Sciatic nerve (tissue), 2 donors: ENCODE results near the gene AGMO. TPM values are rescaled to one million over a fixed set of nuclear protein-coding genes. Genes with fewer than 3 reads are reported as not detected.

Source experiments
- ATAC-seq: fragments of 200-7000 bp; cut with Tn5 transposase; one replicate; pipeline ENCODE4 v1.9.1; 2020; ENCODE audit warnings: mild to moderate bottlenecking, moderate library complexity
- DNase-seq: peaks from one replicate; pipeline ENCODE4 v3.0.0-alpha.2; 2020; ENCODE audit warnings: low spot score
- intact Hi-C: fragments of 100-400 bp; cut with DNase I; formaldehyde crosslinking; loops from one replicate; pipeline ENCODE4 v1.14.2; 2022
- total RNA-seq: library from RNA; stranded (reverse); fragmentation: NEBNext Ultra II Directional; extraction: Animal tissue kit (Norgen Biotek cat#: 25700); gene quantifications from one replicate; pipeline ENCODE4 v1.2.1, GENCODE V29; 2021
- donor health status: DM: no; HTN: no; CAD: no.
- donor health status: DM: no; HTN: no; CAD: no.

The AGMO gene
- total RNA-seq, 1 donor from 2014 or later = 6.9 TPM

- ATAC-seq = no peak
- no peak for DNase-seq
Measured at GRCh38 chr7:15214976-15215375, 346.8 kb downstream of the AGMO start.

GRCh38 chr7:15213093-15213492, 348.7 kb downstream of the AGMO start:
- intact Hi-C loops = no loop called here
- DNase-seq (no peak), ATAC-seq (no peak)

More at GRCh38 chr7:15214976-15215375, 346.8 kb downstream of the AGMO start:
- intact Hi-C loops = no loop called here

- intact Hi-C loops = no loop called here
- DNase-seq = no peak
- no peak for ATAC-seq
Measured at GRCh38 chr7:15209429-15209828, 352.4 kb downstream of the AGMO start.

GRCh38 chr7:15204421-15204820, 357.4 kb downstream of the AGMO start:
- ATAC-seq = no peak
- intact Hi-C loops = no loop called here
- no peak for DNase-seq

- DNase-seq = no peak
- intact Hi-C loops = no loop called here
- no peak for ATAC-seq
Measured at GRCh38 chr7:15199482-15199881, 362.3 kb downstream of the AGMO start.

GRCh38 chr7:15197042-15197977, 364.5 kb downstream of the AGMO start:
- intact Hi-C loops = no loop called here
- ATAC-seq (no peak), DNase-seq (no peak)

- no peak for ATAC-seq
- intact Hi-C loops = no loop called here
Measured at GRCh38 chr7:15178065-15178464, 383.8 kb downstream of the AGMO start.

GRCh38 chr7:15176089-15176488, 385.7 kb downstream of the AGMO start:
- intact Hi-C loops = no loop called here
- no peak for ATAC-seq
- DNase-seq = no peak

More at GRCh38 chr7:15178065-15178464, 383.8 kb downstream of the AGMO start:
- no peak for DNase-seq

GRCh38 chr7:15175152-15175551, 386.7 kb downstream of the AGMO start:
- DNase-seq (no peak), ATAC-seq (peak; percentile 71)
- intact Hi-C loops = no loop called here

GRCh38 chr7:15174485-15174884, 387.3 kb downstream of the AGMO start:
- intact Hi-C loops = no loop called here
- ATAC-seq = no peak
- DNase-seq = no peak

- intact Hi-C loops = no loop called here
- no peak for ATAC-seq
- no peak for DNase-seq
Measured at GRCh38 chr7:15168489-15168888, 393.3 kb downstream of the AGMO start.

GRCh38 chr7:15167912-15168311, 393.9 kb downstream of the AGMO start:
- intact Hi-C loops = no loop called here
- DNase-seq (no peak), ATAC-seq (no peak)

GRCh38 chr7:15166620-15167019, 395.2 kb downstream of the AGMO start:
- ATAC-seq (no peak), DNase-seq (no peak)
- intact Hi-C loops = no loop called here

GRCh38 chr7:15159261-15159660, 402.6 kb downstream of the AGMO start:
- intact Hi-C loops = no loop called here
- ATAC-seq (no peak), DNase-seq (no peak)

- DNase-seq (no peak), ATAC-seq (no peak)
- intact Hi-C loops = no loop called here
Measured at GRCh38 chr7:15158141-15158810, 403.5 kb downstream of the AGMO start.

Other genes starting within 250 kb of the AGMO start
- 142 TPM for gene MEOX2, start 124.7 kb upstream of the AGMO start, total RNA-seq